IMR-90 (cell line): ENCODE results near the gene GADL1. TPM values are rescaled to one million over a fixed set of nuclear protein-coding genes. Genes with fewer than 3 reads are reported as not detected.

Source experiments
- ATAC-seq: fragments of 200-7000 bp; cut with Tn5 transposase; 2 replicates; pipeline ENCODE4 v1.9.1; 2020; ENCODE audit warnings: low read depth, mild to moderate bottlenecking, moderate library complexity
- BruUV-seq: library from RNA; stranded (reverse); fragments of 400-500 nt; replicated peaks from 2 replicates; lab custom pipeline; 2021; lab: Mats Ljungman, UMichigan
- CTCF ChIA-PET: fragments of 300-600 bp; formaldehyde crosslinking; extraction: SDS; loops from one replicate; lab custom pipeline; 2021; ENCODE audit warnings: antibody characterized with exemption; lab: Yijun Ruan, JAX
- POLR2A ChIA-PET: fragments of 300-600 bp; sonication (Branson Sonifier 250); formaldehyde crosslinking; loops from one replicate; lab custom pipeline; 2022; ENCODE audit warnings: antibody characterized with exemption; ENCODE audit not compliant: unreplicated experiment; lab: Charles Lee
- DNase-seq: peaks from one replicate; pipeline ENCODE4 v3.0.0; 2013
- H2AFZ ChIP-seq: replicated peaks from 2 replicates; pipeline ENCODE3; 2013; ENCODE audit warnings: low read length, mild to moderate bottlenecking; ENCODE audit not compliant: poor library complexity
- H2AK5ac ChIP-seq: 2 replicates; pipeline ENCODE4 v1.6.1; 2013; ENCODE audit warnings: low read depth, low read length, inconsistent platforms
- H2AK9ac ChIP-seq: replicated peaks from 2 replicates; pipeline ENCODE3; 2013; ENCODE audit warnings: mild to moderate bottlenecking, low read depth, low read length, moderate library complexity; ENCODE audit not compliant: poor library complexity
- H2BK120ac ChIP-seq: 2 replicates; pipeline ENCODE4 v1.6.1; 2013; ENCODE audit warnings: low read depth, low read length, inconsistent platforms
- H2BK15ac ChIP-seq: 3 replicates; pipeline ENCODE4 v1.6.1; 2013; ENCODE audit warnings: low read depth, low read length, inconsistent platforms
- H2BK20ac ChIP-seq: 2 replicates; pipeline ENCODE4 v1.6.1; 2013; ENCODE audit warnings: low read depth, mild to moderate bottlenecking, inconsistent platforms, low read length, moderate library complexity
- H2BK5ac ChIP-seq: 2 replicates; pipeline ENCODE4 v1.6.1; 2013; ENCODE audit warnings: mild to moderate bottlenecking, low read depth, low read length, inconsistent platforms; ENCODE audit not compliant: poor library complexity, severe bottlenecking
- H3K14ac ChIP-seq: replicated peaks from 2 replicates; pipeline ENCODE4 v1.6.1; 2013; ENCODE audit warnings: low read depth, low read length, inconsistent platforms
- H3K18ac ChIP-seq: 2 replicates; pipeline ENCODE4 v1.6.1; 2013; ENCODE audit warnings: low read depth, low read length, control low read depth
- H3K23ac ChIP-seq: 2 replicates; pipeline ENCODE4 v1.6.1; 2013; ENCODE audit warnings: low read depth, low read length, inconsistent platforms
- H3K27ac ChIP-seq: 2 replicates; pipeline ENCODE4 v1.5.1; 2013; ENCODE audit warnings: mild to moderate bottlenecking, control low read depth, low read length; ENCODE audit not compliant: insufficient read depth
- H3K27me3 ChIP-seq: 2 replicates; pipeline ENCODE4 v1.6.1; 2013; ENCODE audit warnings: low read length; ENCODE audit not compliant: control insufficient read depth, insufficient read depth
- H3K36me3 ChIP-seq: 2 replicates; pipeline ENCODE4 v1.6.1; 2013; ENCODE audit warnings: low read length, mixed read lengths; ENCODE audit not compliant: control insufficient read depth, insufficient read depth
- H3K4ac ChIP-seq: 2 replicates; pipeline ENCODE4 v1.6.1; 2013; ENCODE audit warnings: low read depth, low read length, inconsistent platforms
- H3K4me1 ChIP-seq: 2 replicates; pipeline ENCODE4 v1.6.1; 2013; ENCODE audit warnings: low read length, mixed read lengths; ENCODE audit not compliant: control insufficient read depth, insufficient read depth
- H3K4me2 ChIP-seq: 2 replicates; pipeline ENCODE4 v1.6.1; 2013; ENCODE audit warnings: low read depth, mild to moderate bottlenecking, control low read depth, low read length, moderate library complexity
- H3K4me3 ChIP-seq: 2 replicates; pipeline ENCODE4 v1.5.1; 2013; ENCODE audit warnings: low read depth, mild to moderate bottlenecking, control low read depth, low read length, moderate library complexity; ENCODE audit not compliant: insufficient read depth
- H3K56ac ChIP-seq: 2 replicates; pipeline ENCODE4 v1.6.1; 2013; ENCODE audit warnings: low read length, inconsistent platforms; ENCODE audit not compliant: insufficient read depth; ENCODE audit errors: extremely low read depth
- H3K79me1 ChIP-seq, 2 experiments: 2 replicates each; pipeline ENCODE4 v1.6.1; 2013; ENCODE audit warnings: low read length in 2 of 2, inconsistent platforms in 1 of 2, low read depth in 1 of 2
- H3K9ac ChIP-seq: 2 replicates; pipeline ENCODE4 v1.6.1; 2013; ENCODE audit warnings: low read depth, low read length, control low read depth
- H3K9me1 ChIP-seq: 2 replicates; pipeline ENCODE4 v1.6.1; 2013; ENCODE audit warnings: low read length, inconsistent platforms; ENCODE audit not compliant: insufficient read depth
- H3K9me3 ChIP-seq: 2 replicates; pipeline ENCODE4 v1.6.1; 2013; ENCODE audit warnings: low read length; ENCODE audit not compliant: control insufficient read depth, insufficient read depth
- H4K20me1 ChIP-seq: 2 replicates; pipeline ENCODE4 v1.6.1; 2013; ENCODE audit warnings: low read length, inconsistent platforms; ENCODE audit not compliant: insufficient read depth
- H4K5ac ChIP-seq: 2 replicates; pipeline ENCODE4 v1.6.1; 2013; ENCODE audit warnings: mild to moderate bottlenecking, low read depth, low read length, control low read depth
- H4K8ac ChIP-seq, 2 experiments: 2 replicates each; pipeline ENCODE4 v1.6.1; 2013; ENCODE audit warnings: low read depth in 2 of 2, low read length in 2 of 2, control low read depth in 1 of 2, inconsistent platforms in 1 of 2
- H4K91ac ChIP-seq: 2 replicates; pipeline ENCODE4 v1.6.1; 2013; ENCODE audit warnings: low read depth, low read length, inconsistent platforms; ENCODE audit not compliant: insufficient read depth
- BHLHE40 ChIP-seq: fragments of 150-350 bp; IDR thresholded peaks from 2 replicates; pipeline ENCODE4 v1.6.1; 2016; ENCODE audit warnings: mild to moderate bottlenecking, low read depth, low read length
- MAFK ChIP-seq: IDR thresholded peaks from 2 replicates; pipeline ENCODE4 v1.6.1; 2012; ENCODE audit warnings: low read depth, low read length, improper control_type of control experiment
- MXI1 ChIP-seq: IDR thresholded peaks from 2 replicates; pipeline ENCODE4 v1.6.1; 2012; ENCODE audit warnings: low read depth, mild to moderate bottlenecking, low read length, moderate library complexity, borderline replicate concordance
- POLR2A ChIP-seq: IDR thresholded peaks from 2 replicates; pipeline ENCODE4 v1.6.1; 2012; ENCODE audit warnings: mild to moderate bottlenecking, low read depth, low read length
- WGBS, 2 experiments: methylation state at CpG; one replicate each; pipeline versions ENCODE4 v1.1.5 to v1.1.7; 2013; ENCODE audit warnings: missing lambda C conversion rate in 2 of 2; ENCODE audit not compliant: insufficient read length in 1 of 2; ENCODE audit errors: extremely low coverage in 2 of 2; 5-methylcytosine and 5-hydroxymethylcytosine counted together
- dilution Hi-C: fragments of 300-500 bp; cut with HindIII; formaldehyde crosslinking; loops from one replicate; pipeline ENCODE4 v1.14.3; 2018; ENCODE audit warnings: low sequenced_read_pairs; ENCODE audit not compliant: unreplicated experiment
- in situ Hi-C: fragments of 300-500 bp; cut with MboI; formaldehyde crosslinking; loops from 3 replicates; pipeline ENCODE4 v1.14.3; 2019; ENCODE audit warnings: low sequenced_read_pairs, inconsistent platforms, mixed read lengths
- intact Hi-C: fragments of 100-400 bp; cut with micrococcal nuclease; formaldehyde crosslinking; loops from 2 replicates; pipeline ENCODE4 v1.10.0; 2022
- polyA plus RNA-seq, 3 experiments: library from polyadenylated mRNA; depleted of rRNA; stranded (reverse); fragments of >200 nt; gene quantifications; 2 replicates each; pipeline ENCODE4 v1.2.3, GENCODE V29; 2012; ENCODE audit warnings: low replicate concordance in 1 of 3
- total RNA-seq: library from RNA; depleted of rRNA; stranded (reverse); fragments of >200 nt; gene quantifications from 2 replicates; pipeline ENCODE4 v1.2.3, GENCODE V29; 2012

Gene GADL1
- total and polyA plus RNA-seq, 2 of the 4 experiments (the other 2 are of a cell fraction), result not detected

- BruUV-seq, result no TSS peak
- no peaks in the 10 kb centered on the region for H3K9me3 ChIP-seq
- dilution Hi-C loops (no loop called here), intact Hi-C loops (loop anchor here (5.0 kb wide), 1 partner anchor 156 kb away; no protein-coding TSS in a partner anchor), in situ Hi-C loops (no loop called here)
- H2AK9ac ChIP-seq, result no peak overlapping the region
- no peaks in the 10 kb centered on the region for H3K9me1 ChIP-seq
- H2BK15ac ChIP-seq, result no peak overlapping the region
- H2AFZ ChIP-seq, result no peak overlapping the region
- H2BK20ac ChIP-seq, result no peak overlapping the region
- H4K91ac ChIP-seq, result no peak overlapping the region
- no peak overlapping the region for H4K5ac ChIP-seq
- no peak overlapping the region for H2BK5ac ChIP-seq
- H3K4me2 ChIP-seq, result no peak overlapping the region
- H3K4me1 ChIP-seq, result no peaks in the 10 kb centered on the region
- H3K79me1 ChIP-seq, result no peaks in the 10 kb centered on the region
- H3K9ac ChIP-seq, result no peak overlapping the region
- no peak overlapping the region for H3K56ac ChIP-seq
- ChIA-PET CTCF (no interaction called here), POLR2A (no interaction called here)
- H3K36me3 ChIP-seq, result no peaks in the 10 kb centered on the region
- no peak overlapping the region for H3K27ac ChIP-seq
- H3K27me3 ChIP-seq, result no peaks in the 10 kb centered on the region
- WGBS, 2 experiments, result 69% methylated on average over 2 of the region's 6 CpGs; no CpG with 5 or more reads in 1 of the 2 experiments
- H3K18ac ChIP-seq, result no peak overlapping the region
- H2AK5ac ChIP-seq, result no peak overlapping the region
- TF ChIP-seq POLR2A (no peak), BHLHE40 (no peak), MAFK (no peak), MXI1 (no peak)
- no peak overlapping the region for H2BK120ac ChIP-seq
- H3K4ac ChIP-seq, result no peak overlapping the region
- no peak overlapping the region for H4K8ac ChIP-seq
- no peak overlapping the region for H3K14ac ChIP-seq
- DNase-seq, result no peak
- H4K20me1 ChIP-seq, result no peaks in the 10 kb centered on the region
- no peak for ATAC-seq
- H3K23ac ChIP-seq, result no peak overlapping the region
- H3K4me3 ChIP-seq, result no peak overlapping the region
Observed at GRCh38 chr3:30943206-30943605, 48.7 kb upstream of the GADL1 start.
